ENCODE measurements around the gene OXSR1.
A peak's percentile ranks its signal among the peaks of the same experiment; 100 is the strongest.
"Not testable (repeated sequence)": the region's sequence is repeated elsewhere in the genome, so short reads cannot be mapped to it uniquely, and the experiment has no call there.

Gene OXSR1

GRCh38 chr3:38278841-38279240 is 113.5 kb downstream of the OXSR1 start:
- TF ChIP-seq, protein P1, sequence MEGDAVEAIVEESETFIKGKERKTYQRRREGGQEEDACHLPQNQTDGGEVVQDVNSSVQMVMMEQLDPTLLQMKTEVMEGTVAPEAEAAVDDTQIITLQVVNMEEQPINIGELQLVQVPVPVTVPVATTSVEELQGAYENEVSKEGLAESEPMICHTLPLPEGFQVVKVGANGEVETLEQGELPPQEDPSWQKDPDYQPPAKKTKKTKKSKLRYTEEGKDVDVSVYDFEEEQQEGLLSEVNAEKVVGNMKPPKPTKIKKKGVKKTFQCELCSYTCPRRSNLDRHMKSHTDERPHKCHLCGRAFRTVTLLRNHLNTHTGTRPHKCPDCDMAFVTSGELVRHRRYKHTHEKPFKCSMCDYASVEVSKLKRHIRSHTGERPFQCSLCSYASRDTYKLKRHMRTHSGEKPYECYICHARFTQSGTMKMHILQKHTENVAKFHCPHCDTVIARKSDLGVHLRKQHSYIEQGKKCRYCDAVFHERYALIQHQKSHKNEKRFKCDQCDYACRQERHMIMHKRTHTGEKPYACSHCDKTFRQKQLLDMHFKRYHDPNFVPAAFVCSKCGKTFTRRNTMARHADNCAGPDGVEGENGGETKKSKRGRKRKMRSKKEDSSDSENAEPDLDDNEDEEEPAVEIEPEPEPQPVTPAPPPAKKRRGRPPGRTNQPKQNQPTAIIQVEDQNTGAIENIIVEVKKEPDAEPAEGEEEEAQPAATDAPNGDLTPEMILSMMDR (conservative IDR thresholded peaks at IDR 0.05; ENCODE audit: low read depth, low read length) = no peak
- H3K4me3 ChIP-seq (ENCODE audit: low read depth, low read length) = no peak overlapping the region
- DNase-seq (ENCODE audit: low read depth) = no peak

DNA sequence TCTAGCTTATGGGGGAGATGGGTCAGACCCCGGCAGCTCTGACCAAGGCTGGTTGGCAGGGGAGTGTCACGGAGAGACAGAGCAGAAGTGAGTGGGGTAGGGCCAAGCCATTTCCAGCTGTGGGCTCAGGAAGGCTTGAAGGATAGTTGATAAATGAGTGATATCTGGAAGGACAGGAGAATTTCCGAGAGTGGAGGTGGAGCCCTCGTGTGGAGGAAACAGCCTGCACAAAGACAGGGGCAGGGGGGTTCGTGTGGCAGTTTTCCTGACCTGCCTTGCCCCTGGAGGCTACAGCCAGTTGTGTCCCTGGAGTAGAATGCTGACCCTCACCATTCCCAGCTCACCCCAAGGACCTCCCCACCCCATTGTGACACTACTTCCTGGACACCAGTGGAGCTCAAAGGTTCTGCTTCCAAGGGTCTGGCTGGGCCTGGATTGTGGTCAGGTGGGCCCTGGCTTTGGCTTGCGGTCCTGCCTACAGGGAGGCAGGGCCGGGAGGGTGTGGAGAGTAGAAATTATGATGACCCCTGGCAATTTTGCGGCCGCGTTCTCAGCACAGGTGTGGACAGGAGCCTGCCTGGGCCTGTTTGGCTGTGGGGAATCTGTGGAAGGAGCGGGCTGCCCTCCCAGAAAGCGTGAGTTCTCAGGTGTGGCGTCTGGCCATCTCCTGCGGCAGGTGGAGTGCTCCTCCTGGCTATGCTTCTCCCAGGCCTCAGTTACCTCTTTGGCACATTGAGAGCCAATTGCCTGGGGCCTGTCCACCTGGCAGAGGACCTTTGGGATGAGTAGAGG is 116.8 kb downstream of the OXSR1 start, which contains the start of gene SLC22A14:
Gene SLC22A14 (plus strand): TSS at position 400 of the 792 bp plus-strand sequence. CDS start 23,733 bp downstream, outside the sequence.
- no peak for DNase-seq (ENCODE audit: low read depth)
- H3K4me3 ChIP-seq (ENCODE audit: low read depth, low read length) = no peak within 1 kb of the TSS
- TF ChIP-seq, protein P1 (conservative IDR thresholded peaks at IDR 0.05; ENCODE audit: low read depth, low read length) = peak; percentile 38

GRCh38 chr3:38283810-38284755 is 118.7 kb downstream of the OXSR1 start:
- TF ChIP-seq, protein P1 (conservative IDR thresholded peaks at IDR 0.05; ENCODE audit: low read depth, low read length) = no peak
- H3K4me3 ChIP-seq (ENCODE audit: low read depth, low read length) = no peak overlapping the region
- DNase-seq (ENCODE audit: low read depth) = peak; percentile 45

DNA sequence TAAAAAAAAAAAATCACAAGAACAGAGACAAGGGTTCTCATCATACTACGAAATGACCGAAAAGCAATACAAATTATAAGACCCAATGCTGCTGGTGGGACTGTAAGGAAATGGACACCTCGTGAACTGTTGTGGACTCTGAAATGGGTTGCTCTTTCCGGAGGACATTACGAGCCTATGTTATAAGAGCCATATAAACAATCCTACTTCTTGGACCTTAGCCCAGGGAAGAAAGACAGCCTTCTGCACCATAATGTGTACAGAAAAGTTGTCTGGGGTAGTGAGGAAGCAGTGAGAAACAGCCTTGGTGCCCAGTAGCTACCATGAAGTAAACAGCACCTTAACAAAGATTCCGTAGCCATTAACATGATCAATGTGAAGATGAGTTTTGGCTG is 119.4 kb downstream of the OXSR1 start:
- TF ChIP-seq, protein P1 (conservative IDR thresholded peaks at IDR 0.05; ENCODE audit: low read depth, low read length) = no peak
- DNase-seq (ENCODE audit: low read depth) = no peak
- no peak overlapping the region for H3K4me3 ChIP-seq (ENCODE audit: low read depth, low read length)

DNA sequence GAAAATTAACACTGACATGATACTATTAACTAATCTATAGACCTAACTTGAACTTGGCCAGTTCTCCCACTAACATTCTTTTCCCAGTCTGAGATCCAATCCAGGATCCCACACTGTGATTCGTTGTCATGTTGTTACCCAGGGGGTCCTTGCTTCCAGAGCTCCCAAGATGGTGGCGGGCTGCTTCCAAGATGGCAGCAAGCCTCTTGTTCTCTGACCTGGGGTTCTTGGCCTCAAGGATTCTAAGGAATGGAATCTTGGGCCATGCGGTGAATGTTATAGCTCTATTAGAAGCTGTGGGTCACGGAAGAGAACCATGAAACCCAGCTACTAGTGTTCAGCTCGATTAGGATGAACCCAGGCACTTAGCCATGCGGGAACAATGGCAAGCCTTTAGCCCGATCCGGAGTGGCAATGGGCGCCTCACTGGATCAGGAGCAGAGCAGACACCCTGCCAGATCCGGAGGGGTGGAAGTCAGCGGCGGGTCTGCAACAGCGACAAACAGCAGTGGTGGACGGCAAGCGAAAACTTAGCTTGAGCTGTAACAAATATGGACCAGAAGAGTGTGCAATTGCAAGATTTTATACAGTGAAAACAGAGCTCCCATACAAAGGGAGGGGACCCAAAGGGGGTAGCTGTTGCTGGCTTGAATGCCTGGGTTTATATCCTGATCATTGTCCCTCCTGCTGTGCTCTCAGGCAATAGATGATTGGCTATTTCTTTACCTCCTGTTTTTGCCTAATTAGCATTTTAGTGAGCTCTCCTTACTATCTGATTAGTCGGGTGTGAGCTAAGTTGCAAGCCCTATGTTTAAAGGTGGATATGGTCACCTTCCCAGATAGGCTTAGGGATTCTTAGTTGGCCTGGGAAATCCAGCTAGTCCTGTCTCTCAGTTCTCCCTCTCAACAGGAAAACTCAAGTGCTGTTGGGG is 124.2 kb downstream of the OXSR1 start:
- not testable (repeated sequence) for DNase-seq (ENCODE audit: low read depth); H3K4me3 ChIP-seq (ENCODE audit: low read depth, low read length)

- DNase-seq (ENCODE audit: low read depth); H3K4me3 ChIP-seq (ENCODE audit: low read depth, low read length): not testable (repeated sequence)
Measured at GRCh38 chr3:38297053-38297452, 131.7 kb downstream of the OXSR1 start.

GRCh38 chr3:38297537-38297936 is 132.2 kb downstream of the OXSR1 start:
- no peak for DNase-seq (ENCODE audit: low read depth)
- H3K4me3 ChIP-seq (ENCODE audit: low read depth, low read length) = no peak overlapping the region
- TF ChIP-seq, protein P1 (conservative IDR thresholded peaks at IDR 0.05; ENCODE audit: low read depth, low read length) = no peak

Measured in choroid plexus epithelial cell (primary cell).